Cardiac muscle cell (in vitro differentiated cells and primary cell): ENCODE measurements around the gene PPP2R5D. TPM values are rescaled to one million over a fixed set of nuclear protein-coding genes. Genes with fewer than 3 reads are reported as not detected.

Experiments used
- DNase-seq, 2 donors: peaks; one replicate each; pipeline versions ENCODE4 v3.0.0 to v3.0.0-alpha.2; 2010 to 2017; ENCODE audit warnings: low read depth in 1 of 2, low spot score in 1 of 2
- H3K27ac ChIP-seq: fragments of 200-600 bp; sonication (generic); 2 replicates; pipeline ENCODE4 v1.5.1; 2016
- H3K27me3 ChIP-seq: fragments of 200-600 bp; sonication (generic); 2 replicates; pipeline ENCODE4 v1.6.0; 2016; ENCODE audit warnings: control low read depth
- H3K36me3 ChIP-seq: fragments of 200-600 bp; sonication (generic); 2 replicates; pipeline ENCODE4 v1.5.1; 2016; ENCODE audit warnings: control low read depth
- H3K4me1 ChIP-seq: fragments of 200-600 bp; sonication (generic); 2 replicates; pipeline ENCODE4 v1.8.1; 2017; ENCODE audit warnings: low read depth, mild to moderate bottlenecking, mixed run types
- H3K4me3 ChIP-seq: fragments of 200-600 bp; sonication (generic); 2 replicates; pipeline ENCODE4 v1.5.1; 2016; ENCODE audit warnings: mild to moderate bottlenecking
- H3K9me3 ChIP-seq: fragments of 200-600 bp; sonication (generic); 2 replicates; pipeline ENCODE4 v1.5.1; 2017; ENCODE audit warnings: low read depth, mild to moderate bottlenecking, control low read depth
- polyA plus RNA-seq: library from polyadenylated mRNA; unstranded; fragments of >200 nt; fragmentation: Nextera tagmentation; extraction: Ambion mirVana; gene quantifications from 2 replicates; pipeline ENCODE4 v1.2.1, GENCODE V29; 2016
- total RNA-seq: library from RNA; depleted of rRNA; stranded (reverse); fragments of >200 nt; gene quantifications from 2 replicates; pipeline ENCODE4 v1.2.3, GENCODE V29; 2016
- TF ChIP-seq, protein P1 (sequence below): IDR thresholded peaks from 2 replicates; pipeline ENCODE4 v1.5.1; 2012; ENCODE audit warnings: low read depth, mild to moderate bottlenecking, low read length

PPP2R5D gene
- total and polyA plus RNA-seq, 2 experiments from 2014 or later: 48.8 to 70.0 TPM

DNA sequence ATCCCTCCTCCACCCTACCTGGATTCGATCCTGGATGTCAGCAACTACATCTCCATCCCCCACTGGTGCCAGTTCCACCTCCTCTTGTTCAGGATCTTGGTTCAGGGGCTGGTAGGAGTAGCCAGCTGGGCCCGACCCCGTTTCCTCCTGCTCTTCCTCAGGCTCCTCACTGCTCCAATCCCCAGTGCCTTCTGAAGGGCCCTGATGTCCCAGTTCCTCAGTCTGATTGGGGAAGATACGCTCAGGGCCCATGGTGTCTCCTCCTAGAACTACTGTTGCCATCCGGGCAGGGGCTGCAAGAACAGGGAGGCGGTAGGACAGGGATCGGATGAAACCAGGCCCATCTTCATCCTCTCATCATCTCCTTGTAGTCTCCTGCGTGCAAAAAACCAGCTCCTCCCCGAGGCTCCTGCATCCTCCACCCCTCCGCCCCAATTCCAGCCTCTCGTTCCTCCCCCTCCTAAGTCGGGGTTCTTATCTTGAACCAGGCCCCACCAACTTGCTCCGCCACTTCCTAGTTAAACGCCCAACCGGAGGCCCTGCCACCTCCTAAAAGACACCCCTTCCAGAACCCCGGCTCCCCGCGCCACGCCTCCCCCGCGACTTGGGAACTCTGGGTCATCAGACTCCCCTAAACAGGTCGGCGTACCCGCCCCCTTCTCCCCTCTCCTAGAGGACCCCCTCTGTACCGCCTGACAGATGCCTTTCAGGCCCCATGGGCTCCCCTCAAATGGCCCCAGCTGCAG is 28.9 kb downstream of the PPP2R5D start:
- TF ChIP-seq, protein P1, sequence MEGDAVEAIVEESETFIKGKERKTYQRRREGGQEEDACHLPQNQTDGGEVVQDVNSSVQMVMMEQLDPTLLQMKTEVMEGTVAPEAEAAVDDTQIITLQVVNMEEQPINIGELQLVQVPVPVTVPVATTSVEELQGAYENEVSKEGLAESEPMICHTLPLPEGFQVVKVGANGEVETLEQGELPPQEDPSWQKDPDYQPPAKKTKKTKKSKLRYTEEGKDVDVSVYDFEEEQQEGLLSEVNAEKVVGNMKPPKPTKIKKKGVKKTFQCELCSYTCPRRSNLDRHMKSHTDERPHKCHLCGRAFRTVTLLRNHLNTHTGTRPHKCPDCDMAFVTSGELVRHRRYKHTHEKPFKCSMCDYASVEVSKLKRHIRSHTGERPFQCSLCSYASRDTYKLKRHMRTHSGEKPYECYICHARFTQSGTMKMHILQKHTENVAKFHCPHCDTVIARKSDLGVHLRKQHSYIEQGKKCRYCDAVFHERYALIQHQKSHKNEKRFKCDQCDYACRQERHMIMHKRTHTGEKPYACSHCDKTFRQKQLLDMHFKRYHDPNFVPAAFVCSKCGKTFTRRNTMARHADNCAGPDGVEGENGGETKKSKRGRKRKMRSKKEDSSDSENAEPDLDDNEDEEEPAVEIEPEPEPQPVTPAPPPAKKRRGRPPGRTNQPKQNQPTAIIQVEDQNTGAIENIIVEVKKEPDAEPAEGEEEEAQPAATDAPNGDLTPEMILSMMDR: no peak
- peaks cover 33% of the 10 kb centered on the region for H3K4me1 ChIP-seq
- peak overlapping the region; percentile 57 for H3K4me3 ChIP-seq
- H3K27me3 ChIP-seq: no peaks in the 10 kb centered on the region
- no peaks in the 10 kb centered on the region for H3K9me3 ChIP-seq
- H3K27ac ChIP-seq: no peak overlapping the region
- DNase-seq: peak in 1 of 2 donors; percentile 41
- H3K36me3 ChIP-seq: peaks cover 15% of the 10 kb centered on the region

DNA sequence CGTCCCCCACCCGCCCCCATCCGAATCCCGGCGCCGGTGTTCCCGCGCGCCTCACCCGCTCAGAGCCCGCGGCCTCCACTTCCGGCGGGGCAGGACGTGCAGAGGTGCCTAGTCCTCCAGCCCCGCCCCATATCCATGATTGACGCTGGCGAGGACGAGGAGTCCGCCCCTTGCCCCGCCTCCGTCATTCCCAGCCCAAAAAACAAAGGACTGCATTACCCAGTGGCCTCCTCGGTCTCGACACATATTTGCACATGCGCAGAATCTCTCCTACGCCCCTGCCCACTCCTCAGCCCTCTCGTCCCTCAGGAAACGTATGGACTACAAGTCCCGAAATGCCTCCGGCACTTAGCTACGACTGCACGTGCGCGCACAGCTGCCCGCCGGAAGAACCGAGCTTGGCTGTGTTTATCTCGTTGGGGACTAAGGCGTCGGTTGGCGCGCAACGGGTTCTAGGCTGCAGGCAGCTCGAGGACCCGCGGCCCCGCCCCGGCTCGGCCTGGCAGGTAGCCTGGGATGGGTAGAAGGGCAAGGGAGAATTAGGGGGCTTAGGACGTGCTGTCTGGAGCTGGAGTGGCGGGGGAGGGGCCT is 29.6 kb downstream of the PPP2R5D start, which contains the start of the genes KLHDC3 and MEA1:
KLHDC3 (plus strand) TSS at position 407 of the 591 bp plus-strand sequence. CDS start 2,944 bp downstream, outside the sequence.
MEA1 (minus strand) TSS at position 104 of the 591 bp plus-strand sequence. CDS start 133 bp downstream, outside the sequence.
- Histone ChIP-seq H3K9me3 (no peaks in the 10 kb centered on the region), H3K27me3 (no peaks in the 10 kb centered on the region), H3K27ac (peak within 1 kb of the TSS; percentile 96), H3K36me3 (peaks cover 21% of the 10 kb centered on the region), H3K4me1 (peaks cover 33% of the 10 kb centered on the region), H3K4me3 (peak within 1 kb of the TSS; percentile 69)
- TF ChIP-seq, protein P1: no peak
- DNase-seq: peak; percentile 99 to 100

DNA sequence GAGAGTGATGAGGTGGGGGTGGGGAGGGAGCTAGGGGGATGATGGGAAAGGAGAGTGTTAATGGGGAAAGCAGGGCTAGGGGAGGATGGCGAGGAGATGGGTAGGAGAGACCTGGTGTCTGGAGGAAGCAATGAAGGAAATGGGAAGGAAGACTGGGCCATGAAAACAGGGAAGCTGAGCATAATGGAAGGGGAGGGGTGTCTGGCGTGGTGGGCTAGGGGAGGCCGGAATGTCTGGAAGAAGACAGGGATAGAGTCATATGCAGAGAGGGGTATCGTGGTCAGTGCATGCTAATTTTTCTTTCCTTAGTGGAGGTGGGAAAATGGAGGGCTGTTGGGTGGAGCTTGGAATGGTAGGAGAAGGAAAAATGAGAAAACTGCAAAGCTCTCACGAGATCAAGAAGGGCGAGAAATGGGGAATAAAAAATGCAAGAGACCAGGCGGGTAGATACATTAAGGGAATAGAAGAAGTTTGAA is 30.1 kb downstream of the PPP2R5D start:
- Histone ChIP-seq H3K4me3 (peak overlapping the region; percentile 69), H3K27me3 (no peaks in the 10 kb centered on the region), H3K27ac (peak overlapping the region; percentile 96), H3K4me1 (peaks cover 33% of the 10 kb centered on the region), H3K36me3 (peaks cover 24% of the 10 kb centered on the region), H3K9me3 (no peaks in the 10 kb centered on the region)
- DNase-seq: peak; percentile 21 to 40
- TF ChIP-seq, protein P1: no peak

DNA sequence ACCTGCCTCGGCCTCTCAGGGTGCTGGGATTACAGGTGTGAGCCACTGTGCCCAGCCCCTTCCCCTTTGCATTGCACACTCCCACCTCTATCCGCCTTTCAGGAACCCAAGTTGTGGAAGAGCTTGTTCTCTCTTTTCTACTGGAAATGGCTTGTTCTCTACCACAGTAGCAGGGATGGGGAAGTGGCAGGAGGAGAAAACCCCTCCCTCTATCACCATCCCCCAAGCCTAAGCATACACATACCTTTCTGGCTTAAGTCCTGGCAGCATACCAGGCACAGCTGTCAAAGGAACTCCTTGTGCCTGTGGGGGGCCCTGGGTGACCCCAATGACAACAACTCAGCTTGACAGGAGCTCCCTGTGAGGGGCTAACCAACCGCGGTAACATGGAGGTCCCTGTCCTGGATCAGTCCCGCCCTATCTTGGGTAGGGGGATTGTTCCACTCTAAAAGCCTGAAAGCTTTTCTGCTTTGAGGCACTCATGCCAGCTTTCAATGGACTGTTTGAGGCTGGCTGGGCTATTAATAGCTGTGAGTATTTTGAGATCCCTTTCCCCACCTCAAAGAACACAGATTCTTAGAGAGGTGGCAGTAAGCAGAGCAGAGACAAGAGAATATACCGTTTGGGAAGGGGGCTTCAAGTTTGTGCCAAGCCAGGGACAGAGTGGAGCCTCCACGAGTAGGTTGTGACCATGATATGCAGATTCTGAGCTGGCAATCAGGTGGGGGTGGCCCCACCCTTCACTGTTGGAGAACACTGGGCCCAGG is 32.0 kb downstream of the PPP2R5D start:
- TF ChIP-seq, protein P1: no peak
- Histone ChIP-seq H3K4me3 (peak overlapping the region; percentile 69), H3K9me3 (no peaks in the 10 kb centered on the region), H3K27me3 (no peaks in the 10 kb centered on the region), H3K36me3 (peaks cover 29% of the 10 kb centered on the region), H3K27ac (peak overlapping the region; percentile 96), H3K4me1 (peaks cover 36% of the 10 kb centered on the region)
- DNase-seq: peak in 1 of 2 donors; percentile 74

DNA sequence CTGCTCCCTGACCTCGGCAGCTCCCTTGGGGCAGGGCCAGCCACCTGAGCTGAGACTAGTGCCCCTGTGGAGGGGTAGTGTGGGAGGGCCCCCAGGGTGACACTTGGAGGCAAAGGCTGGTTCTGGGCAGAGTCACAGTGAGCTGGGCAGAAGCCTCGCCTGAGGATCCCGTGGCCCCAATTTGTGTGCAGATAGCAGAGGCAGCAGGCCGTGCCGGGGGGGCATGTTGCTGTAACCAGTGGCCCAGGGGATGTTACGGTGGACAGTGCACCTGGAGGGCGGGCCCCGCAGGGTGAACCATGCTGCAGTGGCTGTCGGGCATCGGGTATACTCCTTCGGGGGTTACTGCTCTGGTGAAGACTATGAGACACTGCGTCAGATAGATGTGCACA is 32.6 kb downstream of the PPP2R5D start:
- peak overlapping the region; percentile 69 for H3K4me3 ChIP-seq
- DNase-seq: no peak
- TF ChIP-seq, protein P1: no peak
- peaks cover 36% of the 10 kb centered on the region for H3K4me1 ChIP-seq
- no peaks in the 10 kb centered on the region for H3K9me3 ChIP-seq
- peaks cover 26% of the 10 kb centered on the region for H3K36me3 ChIP-seq
- H3K27me3 ChIP-seq: no peaks in the 10 kb centered on the region
- peak overlapping the region; percentile 96 for H3K27ac ChIP-seq
